COLO829 (cell line): ENCODE results near the gene MYO1E.

Experiments used
- DNase-seq: peaks from one replicate; pipeline ENCODE4 v3.0.0; 2012; ENCODE audit warnings: low spot score

Gene MYO1E

DNA sequence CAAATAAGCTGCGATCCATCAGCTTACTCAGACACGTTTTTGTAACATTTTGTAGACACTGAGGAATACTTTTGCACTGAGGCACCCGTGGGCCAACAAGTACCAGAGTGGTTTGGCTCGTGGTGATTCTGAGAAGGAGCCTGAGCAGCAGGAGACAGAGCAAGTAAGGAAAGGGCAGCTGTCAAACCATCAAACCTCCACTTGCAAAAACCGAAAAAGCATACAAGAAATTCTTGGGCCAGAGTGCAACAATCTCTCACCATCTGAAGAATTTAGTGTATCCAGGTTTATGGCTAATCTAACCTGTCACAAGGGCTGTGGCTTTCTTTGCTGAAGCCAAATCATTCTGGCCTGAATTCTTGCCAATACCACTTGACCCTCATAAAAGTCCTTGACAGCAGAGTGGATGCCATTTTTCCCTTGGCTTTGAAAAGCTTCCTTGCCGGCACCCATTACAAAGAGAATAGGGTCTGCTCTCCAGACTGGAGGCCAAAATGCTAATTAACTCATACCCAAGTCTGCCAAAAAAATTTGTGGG lies 56.7 kb downstream of the MYO1E start:
- DNase-seq, result no peak

DNA sequence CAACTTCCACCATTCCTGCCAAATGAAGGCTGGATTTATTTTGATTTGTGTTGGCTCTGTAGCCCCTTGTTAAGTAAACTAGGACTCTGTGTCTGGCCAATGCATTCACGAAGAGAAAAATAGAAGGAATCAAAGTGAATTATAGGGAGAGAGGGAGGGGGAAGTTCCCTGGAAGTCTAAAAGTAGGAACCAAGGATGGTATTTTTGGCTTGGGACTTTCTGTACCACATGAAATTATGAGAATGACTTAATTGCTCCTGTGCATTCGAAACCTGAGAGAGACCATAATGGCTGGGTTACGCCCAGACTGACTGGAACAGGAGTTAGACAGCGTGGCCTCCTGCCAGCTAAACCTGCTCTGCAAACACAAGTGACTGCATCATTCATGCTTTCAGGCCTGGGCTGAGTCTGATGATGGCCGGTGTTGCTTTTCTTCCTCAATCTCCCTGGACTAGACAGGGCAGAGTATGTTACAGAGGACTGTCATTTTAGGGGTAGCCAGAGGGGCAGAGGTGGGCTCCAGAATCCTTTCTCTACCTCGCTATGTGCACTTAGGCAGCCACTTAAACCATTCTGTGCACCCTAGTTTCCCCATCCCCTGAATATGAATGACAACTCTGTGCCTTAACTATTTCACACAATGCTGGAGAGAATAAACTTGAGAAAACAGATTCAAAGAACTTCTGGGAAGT lies 58.9 kb downstream of the MYO1E start:
- no peak for DNase-seq

DNA sequence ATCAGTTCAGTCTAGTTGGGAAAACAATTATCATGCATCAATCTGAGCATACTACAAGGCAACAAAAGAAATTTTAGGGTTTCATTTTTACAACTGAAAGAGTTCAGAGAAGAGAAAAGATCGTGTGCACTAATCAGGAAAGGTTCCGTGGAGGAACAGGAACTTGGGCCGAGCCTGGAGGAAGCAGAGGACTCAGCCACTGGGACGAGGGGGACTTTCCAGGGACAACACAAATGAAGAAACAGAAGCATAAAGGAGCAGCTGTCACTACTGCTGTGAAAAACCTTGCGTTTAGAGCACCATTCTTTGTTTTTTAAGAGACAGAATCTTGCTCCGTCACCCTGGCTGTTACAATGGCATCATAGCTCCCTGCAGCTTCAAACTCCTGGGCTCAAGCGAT lies 60.5 kb downstream of the MYO1E start:
- no peak for DNase-seq

DNA sequence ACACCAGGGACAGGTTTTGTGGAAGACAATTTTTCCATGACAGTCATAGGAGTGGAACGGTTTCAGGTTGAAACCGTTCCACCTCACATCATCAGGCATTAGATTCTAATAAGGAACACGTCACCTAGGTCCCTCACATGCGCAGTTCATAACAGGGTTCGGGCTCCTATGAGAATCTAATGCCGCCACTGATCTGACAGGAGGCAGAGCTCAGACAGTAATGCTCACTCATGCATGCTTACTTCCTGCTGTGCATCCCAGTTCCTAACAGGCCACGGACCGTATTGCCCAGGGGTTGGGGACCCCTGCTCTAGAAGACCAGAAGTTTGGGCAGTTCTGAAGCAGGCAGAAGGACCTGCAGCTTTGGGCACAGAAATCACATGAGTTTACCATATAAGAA lies 61.5 kb downstream of the MYO1E start:
- no peak for DNase-seq

DNA sequence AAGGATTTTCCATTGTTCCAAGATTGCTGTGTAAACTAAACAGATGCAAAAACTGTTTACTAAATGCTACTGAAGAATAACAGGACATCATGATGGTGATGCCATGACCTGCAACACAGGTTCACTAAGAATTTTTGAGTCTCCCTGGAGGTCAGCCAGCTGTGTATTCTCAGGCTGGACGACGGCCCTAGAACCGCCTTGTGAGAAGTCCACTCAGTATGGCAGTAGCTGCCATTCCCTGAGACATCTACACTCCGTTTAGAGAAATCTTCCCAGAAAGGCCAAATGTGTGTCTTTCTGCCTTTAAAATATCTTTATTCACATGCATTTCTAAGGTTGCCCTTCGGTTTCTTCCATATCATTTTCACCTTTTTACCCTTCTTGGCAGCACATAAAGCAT lies 63.3 kb downstream of the MYO1E start:
- DNase-seq, result no peak

DNA sequence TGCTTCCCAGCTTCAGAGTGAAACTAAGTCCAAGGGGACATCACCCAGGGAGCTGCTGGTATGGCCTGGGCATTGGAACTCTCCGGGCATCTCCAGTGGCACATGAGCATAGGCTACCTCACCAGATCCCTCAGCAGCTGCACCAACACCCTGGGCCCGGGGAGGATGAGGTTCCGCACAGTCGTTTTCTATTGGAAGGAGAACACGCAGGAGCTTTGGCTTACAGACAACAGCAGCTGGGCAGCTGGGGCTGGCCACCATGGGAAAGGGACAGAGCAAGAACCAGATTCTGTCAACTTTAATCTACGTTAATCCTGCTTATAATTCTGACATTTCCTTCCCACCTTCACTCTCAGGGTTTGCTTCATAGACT lies 65.5 kb downstream of the MYO1E start:
- DNase-seq, result no peak

DNA sequence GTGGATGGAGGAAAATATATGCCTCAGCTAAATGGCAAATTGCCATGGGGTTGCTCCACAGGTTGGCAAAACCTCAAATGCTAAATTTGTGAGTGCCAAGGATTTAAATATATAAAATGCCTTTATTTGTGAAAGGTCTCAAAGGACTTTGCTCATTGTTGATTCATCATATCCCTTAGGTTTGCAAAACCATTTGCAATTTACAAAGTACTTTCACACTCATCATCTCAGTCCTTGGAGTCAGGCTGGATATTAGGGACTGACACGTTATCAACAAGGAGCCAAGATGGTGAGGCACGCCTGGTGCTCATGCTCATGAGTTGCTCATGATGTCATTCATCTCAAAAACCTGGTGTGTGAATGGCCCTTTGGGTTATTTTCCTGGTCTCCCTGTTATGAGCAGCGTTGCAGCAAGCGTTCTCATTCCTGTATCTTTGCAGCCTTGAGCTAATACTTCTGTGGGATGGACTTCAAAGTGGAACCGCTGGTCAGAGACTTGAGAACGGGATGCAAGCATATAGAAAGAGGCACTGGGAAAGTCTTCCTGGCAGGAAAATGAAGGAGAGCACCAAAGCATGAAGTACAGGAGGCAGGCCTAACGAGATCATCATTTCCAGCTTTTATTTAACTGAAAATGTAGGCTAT lies 66.0 kb downstream of the MYO1E start:
- DNase-seq, result no peak

DNA sequence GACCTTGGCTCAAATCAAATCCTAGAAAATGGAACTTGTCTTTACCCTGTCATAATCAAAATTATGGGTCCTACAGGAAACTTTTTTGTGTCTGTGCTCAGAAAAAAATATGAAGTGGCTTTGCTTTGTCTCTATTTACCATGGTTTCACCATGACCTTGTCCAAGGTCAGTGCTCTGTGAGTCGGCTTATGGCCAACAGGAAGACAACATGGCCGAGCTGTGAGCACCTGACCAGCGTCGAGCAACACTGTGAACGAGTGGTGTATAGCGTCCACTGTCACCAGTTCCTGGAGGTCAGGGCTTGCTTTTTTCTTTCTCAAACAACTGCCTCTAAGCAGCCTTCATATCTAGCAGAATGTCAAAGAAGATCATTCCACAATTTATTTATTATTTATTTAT lies 67.9 kb downstream of the MYO1E start:
- DNase-seq, result no peak

DNA sequence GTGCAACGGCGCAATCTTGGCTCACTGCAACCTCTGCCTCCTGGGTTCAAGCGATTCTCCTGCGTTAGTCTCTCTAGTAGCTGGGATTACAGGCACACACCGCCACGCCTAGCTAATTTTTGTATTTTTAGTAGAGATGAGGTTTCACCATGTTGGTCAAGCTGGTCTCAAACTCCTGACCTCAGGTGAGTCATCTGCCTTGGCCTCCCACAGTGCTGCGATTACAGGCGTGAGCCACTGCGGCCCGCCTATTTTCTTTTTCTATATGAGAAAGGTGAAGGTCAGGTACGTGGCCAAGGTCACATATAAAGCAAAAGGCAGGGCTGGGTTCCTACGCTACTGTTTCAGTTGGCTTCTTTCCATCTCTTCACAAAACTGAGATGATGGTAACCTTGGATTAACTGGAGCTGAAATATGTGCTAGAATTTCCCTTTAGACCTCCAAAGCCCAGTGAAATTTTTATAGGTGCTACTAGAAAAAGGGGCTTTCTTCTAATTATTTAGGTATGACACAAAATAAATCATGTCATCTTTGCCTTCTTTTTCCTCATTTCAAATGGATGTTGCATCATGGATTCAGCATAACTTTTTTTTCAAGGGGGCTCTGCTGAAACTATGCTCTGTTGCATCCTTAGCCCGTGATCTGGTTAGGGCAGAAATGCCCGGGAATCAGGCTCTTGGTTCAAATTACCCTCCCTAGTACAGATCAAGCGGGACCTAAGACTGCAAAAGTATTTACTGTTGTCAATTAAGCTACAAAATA lies 68.5 kb downstream of the MYO1E start:
- no peak for DNase-seq

DNA sequence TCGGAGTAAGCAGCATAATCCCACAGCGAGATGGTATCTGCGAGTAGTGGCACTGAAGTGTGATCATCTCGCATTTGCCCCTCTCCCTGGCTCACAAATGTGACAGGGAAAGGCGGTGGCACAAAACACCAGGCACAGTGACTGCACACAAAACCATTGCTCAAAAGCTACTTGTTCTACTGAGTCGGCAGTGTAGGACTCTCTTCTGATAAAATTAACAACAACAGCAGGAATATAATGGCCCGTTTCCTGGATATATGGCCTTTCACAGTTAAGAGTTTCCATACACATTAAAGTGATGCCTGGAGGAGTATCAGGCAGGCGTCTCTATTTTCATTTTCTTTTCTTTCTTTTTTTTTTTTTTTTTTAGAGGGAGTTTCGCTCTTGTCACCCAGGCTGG lies 69.0 kb downstream of the MYO1E start:
- no peak for DNase-seq

DNA sequence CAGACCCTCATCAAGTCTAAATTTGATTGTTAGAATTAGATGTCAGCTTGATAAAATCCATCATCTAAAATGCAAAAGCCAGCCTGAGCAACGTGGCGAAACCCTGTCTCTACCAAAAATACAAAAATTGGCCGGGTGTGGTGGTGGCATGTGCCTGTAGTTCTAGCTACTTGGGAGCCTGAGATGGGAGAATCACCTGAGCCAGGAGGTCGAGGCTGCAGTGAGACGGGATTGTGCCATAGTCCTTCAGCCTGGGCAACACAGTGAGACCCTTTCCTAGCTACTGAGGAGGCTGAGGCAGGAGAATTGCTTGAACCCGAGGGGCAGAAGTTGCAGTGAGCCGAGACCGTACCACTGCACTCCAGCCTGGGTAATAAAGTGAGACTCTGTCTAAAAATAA lies 69.5 kb downstream of the MYO1E start:
- DNase-seq, result no peak

DNA sequence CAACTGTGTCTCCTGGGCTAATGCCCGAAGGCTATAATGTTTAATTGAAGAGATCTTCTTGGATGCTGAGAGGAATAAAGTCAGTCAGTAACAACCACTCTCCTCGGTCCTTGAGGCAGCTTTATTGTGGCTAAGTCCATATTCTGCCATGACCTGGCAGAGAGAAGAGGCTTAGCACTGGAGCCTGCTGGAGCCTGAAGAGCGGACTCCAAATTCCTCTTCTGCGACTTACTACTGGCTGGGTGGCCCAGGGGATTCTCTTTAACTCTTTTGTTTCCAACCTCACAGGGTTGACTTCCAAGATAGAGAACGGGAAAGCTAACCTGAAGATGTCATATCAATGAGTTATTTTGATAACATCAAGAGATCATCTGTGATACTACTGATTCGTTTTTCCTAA lies 71.1 kb downstream of the MYO1E start:
- no peak for DNase-seq

DNA sequence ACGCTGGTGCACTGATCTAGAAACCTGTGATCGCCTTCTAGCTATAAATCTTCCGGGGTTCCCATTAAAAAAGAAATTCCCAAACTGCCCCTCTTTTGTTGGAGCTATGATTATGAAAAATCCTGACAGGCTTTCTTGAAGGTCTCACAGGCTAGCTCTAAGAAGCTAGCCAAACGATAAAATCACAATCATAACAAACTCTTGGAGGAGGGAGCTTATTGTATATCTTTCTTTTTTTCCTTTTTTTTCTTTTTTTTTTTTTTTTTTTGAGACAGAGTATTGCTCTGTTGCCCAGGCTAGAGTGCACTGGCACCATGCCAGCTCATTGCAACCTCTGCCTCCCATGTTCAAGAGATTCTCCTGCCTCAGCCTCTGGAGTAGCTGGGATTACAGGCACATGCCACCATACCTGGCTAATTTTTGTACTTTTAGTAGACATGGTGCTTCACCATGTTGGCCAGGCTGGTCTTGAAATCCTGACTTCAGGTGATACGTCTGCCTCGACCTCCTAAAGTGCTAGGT lies 72.0 kb downstream of the MYO1E start:
- DNase-seq, result no peak

DNA sequence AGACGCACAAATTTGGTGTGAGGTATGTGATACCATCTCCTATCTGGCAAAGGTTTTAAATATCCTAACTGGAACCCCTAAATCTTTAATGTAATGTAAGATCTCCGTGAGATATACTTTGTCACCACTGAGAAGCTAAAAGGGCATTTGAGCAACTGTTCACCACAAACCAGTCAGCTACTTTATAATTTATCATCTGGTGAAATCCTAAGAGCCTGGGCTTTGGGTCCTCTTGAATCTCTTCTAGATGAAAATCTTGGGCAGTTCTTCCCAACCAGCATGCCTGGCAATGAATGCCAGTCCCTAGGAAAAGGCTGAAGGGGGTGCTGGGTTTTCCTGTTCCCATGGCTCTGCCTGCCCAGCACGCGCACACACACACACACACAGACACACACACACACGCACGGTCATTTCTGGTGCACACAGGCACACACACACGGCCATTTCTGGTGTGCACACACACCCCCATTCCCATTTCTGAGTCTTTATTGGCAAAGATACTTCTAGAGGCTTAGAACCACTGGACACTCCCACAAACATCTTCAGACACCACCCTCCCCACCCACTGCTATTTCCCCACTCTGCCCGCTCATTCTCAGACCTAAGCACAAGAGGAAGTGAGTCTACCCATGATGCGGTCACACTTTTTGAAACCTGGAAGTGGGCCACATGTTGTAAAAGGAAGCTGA lies 72.6 kb downstream of the MYO1E start:
- DNase-seq, result peak; percentile 63

DNA sequence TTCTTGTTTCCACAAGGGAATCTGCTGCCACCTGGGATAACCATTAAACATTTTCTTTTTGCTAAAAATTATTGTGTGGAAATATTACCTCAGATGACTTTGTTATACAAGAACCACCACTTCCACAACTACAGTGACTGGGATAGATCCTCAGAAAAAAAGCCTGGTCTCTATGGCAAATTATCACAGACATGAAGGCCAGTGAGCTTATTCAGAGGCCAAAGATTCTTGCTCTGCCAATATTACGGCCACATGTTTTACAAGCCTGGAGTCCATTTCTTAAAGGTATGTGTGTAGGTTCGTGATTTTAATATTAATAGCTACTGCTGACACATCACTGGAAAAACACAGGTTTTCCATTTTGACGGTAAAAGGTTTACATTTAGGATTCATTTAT lies 73.8 kb downstream of the MYO1E start:
- no peak for DNase-seq

DNA sequence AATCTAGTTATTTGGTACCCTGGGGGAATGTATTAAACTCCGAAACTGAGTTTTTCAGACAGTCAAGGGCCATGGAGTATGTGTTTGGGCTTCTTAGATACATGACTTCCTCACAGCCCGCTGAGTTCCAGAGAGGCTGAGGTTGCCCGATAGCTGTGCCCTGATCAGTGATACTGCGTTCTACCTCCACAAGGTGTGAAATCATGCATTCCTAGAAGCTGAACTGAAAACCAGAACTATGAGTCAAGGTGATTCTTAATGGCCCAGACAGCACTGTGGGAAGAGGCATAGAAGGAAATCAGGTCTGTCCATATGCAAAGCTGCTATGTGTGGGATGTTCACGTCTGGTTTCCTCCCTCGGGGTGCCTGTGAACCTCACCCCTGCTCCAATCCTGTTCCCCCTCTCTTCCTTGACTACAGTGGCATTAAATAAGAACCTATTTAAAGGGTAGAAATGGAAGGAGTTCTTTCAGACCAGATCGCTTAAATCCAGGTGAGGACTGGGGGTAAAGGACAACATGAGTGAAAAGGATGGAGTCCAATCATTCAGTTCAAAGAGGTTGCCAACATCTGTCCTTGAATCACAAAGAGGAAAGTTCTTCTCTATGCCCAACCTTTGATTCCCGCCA lies 74.3 kb downstream of the MYO1E start:
- DNase-seq, result no peak

DNA sequence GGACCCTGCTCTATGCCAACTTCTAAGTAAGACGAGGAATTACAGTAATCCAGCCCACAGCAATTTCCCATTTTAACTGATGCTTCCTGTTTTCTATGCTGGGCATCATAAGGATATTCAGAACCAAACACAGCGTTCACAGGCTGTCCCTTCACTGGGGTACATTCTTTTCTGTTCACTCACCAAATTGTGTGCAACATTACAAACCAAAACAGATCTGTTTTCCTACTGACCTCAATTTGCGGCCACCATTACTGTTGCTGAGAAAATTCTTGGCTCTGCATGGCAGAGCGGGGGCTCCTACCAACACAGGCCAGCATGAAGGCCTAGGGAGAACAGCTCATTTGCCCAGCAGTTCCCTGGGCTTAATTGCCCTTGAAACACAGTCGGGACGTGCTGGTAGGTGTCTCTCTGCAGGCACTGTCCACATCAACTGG lies 76.5 kb downstream of the MYO1E start:
- no peak for DNase-seq

DNA sequence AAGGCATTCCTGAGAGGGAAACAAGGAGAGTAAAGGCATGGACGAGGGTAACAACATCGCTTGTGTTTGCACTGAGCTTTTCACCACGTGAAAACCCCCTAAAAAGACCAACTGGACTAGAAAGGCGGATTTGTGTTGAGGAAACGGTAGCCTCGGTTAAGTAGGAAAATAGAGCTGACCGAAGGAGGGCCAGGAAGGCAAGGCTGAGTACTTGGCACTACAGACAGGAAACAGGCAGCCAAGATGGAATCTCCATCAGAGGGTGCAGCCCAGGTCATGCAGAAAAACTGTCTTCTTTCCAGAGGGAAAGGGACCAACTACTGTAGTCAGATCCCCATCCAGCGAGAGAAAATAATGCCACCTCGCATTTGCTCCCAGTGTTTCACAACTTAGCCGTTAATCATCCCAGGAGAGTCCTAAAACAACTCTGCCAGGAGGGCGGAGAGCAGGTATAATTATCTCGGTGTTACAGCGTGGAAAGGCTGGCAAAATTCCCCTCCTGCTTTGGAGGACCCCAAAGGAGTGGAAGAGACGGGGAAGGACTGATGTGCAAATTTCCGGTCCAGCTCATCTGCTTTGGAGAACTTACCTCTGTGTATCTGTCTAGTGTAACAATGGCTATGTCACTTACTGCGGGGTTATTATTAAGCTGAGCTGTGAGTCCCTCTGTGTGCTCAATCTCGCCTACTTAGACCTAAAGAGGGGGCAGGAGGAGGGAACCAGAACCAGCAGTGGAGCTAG lies 77.2 kb downstream of the MYO1E start:
- DNase-seq, result no peak

DNA sequence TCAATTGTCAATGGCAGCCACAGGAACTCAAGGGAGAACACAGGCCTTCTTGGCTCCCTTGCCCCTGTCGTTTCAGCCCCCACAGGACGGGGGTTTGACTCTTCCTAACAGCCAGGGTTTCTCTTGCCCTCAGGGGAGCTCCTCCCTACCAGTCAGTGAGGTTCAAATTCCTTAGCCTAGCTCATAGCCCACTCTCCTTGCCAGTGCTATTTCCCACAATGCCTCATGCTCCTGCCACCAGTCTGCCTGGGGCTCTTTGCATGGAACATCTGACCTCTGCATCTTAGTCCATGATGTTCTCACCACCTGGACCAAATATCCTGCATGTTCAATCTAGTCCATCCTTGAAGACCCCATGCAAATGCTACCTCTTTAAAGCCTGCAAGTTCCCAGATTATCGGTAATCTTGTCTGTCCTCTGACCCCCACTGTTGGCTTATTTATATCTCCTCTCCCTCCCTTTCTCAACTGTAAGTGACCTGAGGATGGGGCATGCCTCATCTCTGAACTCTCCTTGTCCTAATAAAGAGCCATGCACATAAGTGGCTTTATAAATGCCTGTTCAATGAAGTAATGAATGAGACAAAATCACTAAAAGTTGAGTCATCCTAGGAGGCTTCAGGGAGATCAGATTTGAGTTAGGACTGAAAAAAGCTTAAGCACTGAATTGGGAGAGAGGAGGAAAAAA lies 78.0 kb downstream of the MYO1E start:
- no peak for DNase-seq

DNA sequence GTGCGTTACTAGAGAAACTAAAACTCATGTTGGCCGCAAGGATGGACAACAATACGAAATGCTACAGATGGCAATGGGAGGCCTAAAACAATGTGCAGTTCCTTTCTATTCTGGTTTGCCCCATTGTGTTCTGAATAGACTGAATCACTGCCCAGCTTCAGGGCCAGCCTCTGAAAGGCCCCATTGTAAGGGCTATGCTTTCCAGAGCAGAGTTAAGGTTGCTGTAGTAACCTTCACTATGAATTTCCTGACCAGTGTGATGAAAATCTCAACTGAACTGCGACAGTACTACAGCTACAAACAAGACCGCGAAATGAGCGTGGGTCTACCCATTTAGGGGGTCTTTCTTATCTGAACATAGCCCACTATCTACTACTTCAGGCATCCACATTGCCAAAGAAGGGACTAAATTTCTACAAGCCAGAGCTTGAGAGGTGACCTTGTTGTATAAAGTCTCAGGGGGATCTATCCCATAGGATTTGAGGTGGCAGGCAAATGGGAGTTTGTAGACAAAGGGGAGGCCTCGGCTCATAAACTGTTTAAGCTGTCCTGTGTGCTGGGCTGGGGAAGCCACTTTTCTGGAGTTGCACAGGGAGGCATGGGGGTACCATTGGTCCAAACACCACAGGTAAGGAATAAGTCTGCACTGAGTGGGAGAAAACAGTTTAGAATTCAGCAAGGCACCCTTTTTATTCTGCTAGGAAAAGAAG lies 80.1 kb downstream of the MYO1E start:
- DNase-seq, result peak; percentile 77
